ENCODE data around the gene ESR2. TPM values are rescaled to one million over a fixed set of nuclear protein-coding genes. Genes with fewer than 3 reads are reported as not detected.

Gene ESR2
- total and polyA plus RNA-seq, 2 donors (not counting 3 experiments of a cell fraction or from before 2014, with no cell fraction given), result 0.10 to 0.58 TPM

DNA sequence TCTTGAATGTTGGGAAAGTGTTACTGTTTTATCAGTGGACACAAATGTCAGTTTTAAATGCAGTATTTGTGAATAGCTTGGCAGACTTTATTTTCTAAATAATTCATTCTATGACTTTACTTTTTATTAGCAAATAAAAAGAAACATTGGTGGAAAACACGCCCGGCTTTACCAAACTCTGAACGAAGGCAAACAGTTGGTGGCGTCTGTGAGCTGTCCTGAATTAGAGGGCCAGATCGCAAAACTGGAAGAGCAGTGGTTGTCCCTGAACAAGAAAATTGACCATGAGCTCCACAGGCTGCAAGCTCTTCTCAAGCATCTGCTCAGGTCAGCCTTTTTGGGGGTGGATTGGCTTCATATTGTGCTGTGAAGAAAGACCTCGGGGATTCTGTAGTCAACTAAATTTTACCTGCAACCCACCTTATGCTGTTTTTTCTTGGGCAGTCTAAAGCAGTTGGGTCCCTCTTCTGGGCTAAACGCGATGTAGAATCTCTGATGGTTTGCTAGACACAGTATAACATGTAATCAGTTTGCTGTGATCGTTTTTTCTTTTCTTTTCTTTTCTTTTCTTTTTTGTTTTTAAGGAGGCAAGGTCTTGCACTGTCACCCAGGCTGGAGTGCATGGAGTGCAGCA lies 156.4 kb downstream of the ESR2 start:
- no peak overlapping the region for H3K4me3 ChIP-seq (replicated peaks in 1 of 3; ENCODE audit: insufficient read depth in 1 of 3, low read depth in 1 of 3, low read length in 3 of 3)
- no peaks in the 10 kb centered on the region for H3K4me1 ChIP-seq (ENCODE audit: control insufficient read depth, extremely low read depth, insufficient read depth, low read length)
- no peaks in the 10 kb centered on the region for H4K20me1 ChIP-seq (replicated peaks; ENCODE audit: control insufficient read depth, extremely low read depth, insufficient read depth, low read length)
- POLR2A ChIA-PET, result no interaction called here
- intact Hi-C loops (cut with micrococcal nuclease) (loop anchor here (1.0 to 10.0 kb wide), 3 partner anchors 157 to 343 kb away; partner anchors contain the start of gene ESR2), dilution Hi-C loops (cut with MboI; ENCODE audit: extremely low pct_ligation_motif_present, low sequenced_read_pairs) (no loop called here)
- no peaks in the 10 kb centered on the region for H3K27me3 ChIP-seq (ENCODE audit: control insufficient read depth in 2 of 2, insufficient read depth in 2 of 2, low read length in 2 of 2)
- no peaks in the 10 kb centered on the region for H3K79me2 ChIP-seq (ENCODE audit: control insufficient read depth, insufficient read depth, low read length)
- H3K9ac ChIP-seq (replicated peaks; ENCODE audit: extremely low read depth, insufficient read depth, low read length), result no peak overlapping the region
- no peaks in the 10 kb centered on the region for H3K9me1 ChIP-seq (replicated peaks; ENCODE audit: control insufficient read depth, extremely low read depth, insufficient read depth, low read length)
- no peak overlapping the region for H2AFZ ChIP-seq (ENCODE audit: low read depth, low read length)
- no TSS peak for BruUV-seq (replicated peaks)
- no peak overlapping the region for H3K4me2 ChIP-seq (ENCODE audit: insufficient read depth, low read length)
- DNase-seq (ENCODE audit: low read depth, low spot score) (peak; percentile 20), FAIRE-seq (peak; percentile 35)
- no peak for TF ChIP-seq POLR2AphosphoS5 (IDR thresholded peaks at IDR 0.05; ENCODE audit: insufficient read depth, low read depth, low read length)
- no peak for TF ChIP-seq MYC (IDR thresholded peaks at IDR 0.05; ENCODE audit: low read depth, low read length)
- TF ChIP-seq JUN (IDR thresholded peaks at IDR 0.05; ENCODE audit: borderline replicate concordance, insufficient read depth, insufficient read length, low read depth), result no peak
- TF ChIP-seq, protein P1, sequence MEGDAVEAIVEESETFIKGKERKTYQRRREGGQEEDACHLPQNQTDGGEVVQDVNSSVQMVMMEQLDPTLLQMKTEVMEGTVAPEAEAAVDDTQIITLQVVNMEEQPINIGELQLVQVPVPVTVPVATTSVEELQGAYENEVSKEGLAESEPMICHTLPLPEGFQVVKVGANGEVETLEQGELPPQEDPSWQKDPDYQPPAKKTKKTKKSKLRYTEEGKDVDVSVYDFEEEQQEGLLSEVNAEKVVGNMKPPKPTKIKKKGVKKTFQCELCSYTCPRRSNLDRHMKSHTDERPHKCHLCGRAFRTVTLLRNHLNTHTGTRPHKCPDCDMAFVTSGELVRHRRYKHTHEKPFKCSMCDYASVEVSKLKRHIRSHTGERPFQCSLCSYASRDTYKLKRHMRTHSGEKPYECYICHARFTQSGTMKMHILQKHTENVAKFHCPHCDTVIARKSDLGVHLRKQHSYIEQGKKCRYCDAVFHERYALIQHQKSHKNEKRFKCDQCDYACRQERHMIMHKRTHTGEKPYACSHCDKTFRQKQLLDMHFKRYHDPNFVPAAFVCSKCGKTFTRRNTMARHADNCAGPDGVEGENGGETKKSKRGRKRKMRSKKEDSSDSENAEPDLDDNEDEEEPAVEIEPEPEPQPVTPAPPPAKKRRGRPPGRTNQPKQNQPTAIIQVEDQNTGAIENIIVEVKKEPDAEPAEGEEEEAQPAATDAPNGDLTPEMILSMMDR (IDR thresholded peaks at IDR 0.05; ENCODE audit: extremely low read depth in 1 of 2, insufficient read depth in 1 of 2, low read depth in 1 of 2, low read length in 2 of 2), result peak in 1 of 2 donors; percentile 22
- no peak for TF ChIP-seq FOS (IDR thresholded peaks at IDR 0.05; ENCODE audit: borderline replicate concordance, insufficient read depth, low read length)
- TF ChIP-seq, protein P2, sequence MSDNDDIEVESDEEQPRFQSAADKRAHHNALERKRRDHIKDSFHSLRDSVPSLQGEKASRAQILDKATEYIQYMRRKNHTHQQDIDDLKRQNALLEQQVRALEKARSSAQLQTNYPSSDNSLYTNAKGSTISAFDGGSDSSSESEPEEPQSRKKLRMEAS (IDR thresholded peaks at IDR 0.05; ENCODE audit: insufficient read depth, insufficient read length), result no peak
- CTCF ChIA-PET, result interaction anchor here (0.7 to 3.0 kb wide), 10 partner anchors 10 to 169 kb away, joined by 3 to 70 read pairs (median 5); partner anchors contain the start of gene ESR2
- no peaks in the 10 kb centered on the region for H3K9me3 ChIP-seq (replicated peaks; ENCODE audit: control insufficient read depth, insufficient read depth, low read length)
- H3K27ac ChIP-seq (ENCODE audit: insufficient read depth, low read depth, low read length), result no peak overlapping the region
- peaks cover 7 to 9% of the 10 kb centered on the region in 2 experiments for H3K36me3 ChIP-seq (ENCODE audit: control insufficient read depth in 2 of 2, extremely low read depth in 1 of 2, insufficient read depth in 2 of 2, low read length in 2 of 2)
